SK-N-MC (cell line): Measurements from ENCODE around the gene PHKB.

Source experiments
- EZH2 ChIP-seq: fragments of 200-600 bp; sonication (generic); IDR thresholded peaks from one replicate; pipeline ENCODE4 v1.6.1; 2017; ENCODE audit warnings: antibody characterized with exemption
- FOXP2 ChIP-seq: optimal IDR thresholded peaks from 2 replicates; pipeline ENCODE3; 2011; ENCODE audit warnings: mild to moderate bottlenecking, moderate library complexity; ENCODE audit not compliant: insufficient read depth; ENCODE audit errors: extremely low read length, control extremely low read depth
- POLR2AphosphoS5 ChIP-seq: IDR thresholded peaks from 2 replicates; pipeline ENCODE4 v1.6.1; 2012; ENCODE audit warnings: mild to moderate bottlenecking, low read depth, low read length, borderline replicate concordance

- TF ChIP-seq EZH2 (no peak), POLR2AphosphoS5 (no peak), FOXP2 (no peak)
Observed at GRCh38 chr16:47687694-47688093, 226.6 kb downstream of the PHKB start.
